Colon (tissue), 2 donors: ENCODE measurements around the gene FMNL2.
"Not testable (repeated sequence)": the region's sequence is repeated elsewhere in the genome, so short reads cannot be mapped to it uniquely, and the experiment has no call there.

ENCODE experiments used
- FAIRE-seq: peaks from 2 replicates; lab custom pipeline; 2012; peaks lifted over from hg19 to GRCh38; lab: Jason Lieb, UNC
- donor health status: control.
- donor health status: control.

Gene FMNL2

DNA sequence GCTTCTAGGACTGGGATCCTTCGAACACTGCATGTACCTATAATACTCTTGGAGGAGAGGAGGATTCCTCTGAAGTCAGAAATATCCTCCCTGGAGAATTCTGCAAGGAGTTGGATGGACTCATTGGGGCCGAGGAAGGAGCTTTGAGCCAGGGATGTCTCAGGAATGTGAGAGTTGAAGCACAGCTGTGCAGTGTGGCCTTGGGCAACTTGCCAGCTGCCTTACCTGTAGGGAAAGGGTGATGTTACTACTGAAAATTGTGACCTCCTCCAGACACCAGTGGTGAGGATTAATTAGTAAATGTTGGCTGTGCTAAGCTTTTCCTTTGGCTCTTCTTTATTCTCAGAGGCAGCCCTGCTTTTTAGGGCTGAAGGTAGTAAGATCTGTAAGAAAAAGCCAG lies 41.4 kb downstream of the FMNL2 start:
- no peak for FAIRE-seq

DNA sequence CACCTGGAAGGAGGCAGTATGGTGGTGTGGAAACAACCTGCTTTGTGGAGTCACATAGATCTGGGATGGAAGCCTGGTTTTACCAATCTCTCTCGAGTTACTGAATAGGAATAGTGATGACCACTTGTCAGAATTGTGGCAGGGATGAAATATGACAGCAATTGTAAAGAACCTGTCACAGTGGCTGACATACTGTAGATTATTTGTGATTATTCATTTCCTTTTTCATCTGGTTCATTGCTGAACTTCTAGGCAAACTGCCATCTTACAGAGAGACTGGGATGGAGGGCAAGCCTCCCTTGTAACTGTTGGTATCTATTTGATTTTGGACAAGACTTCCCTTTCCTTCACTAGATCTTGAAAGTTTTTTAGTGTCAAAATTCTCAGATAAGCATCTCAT lies 42.0 kb downstream of the FMNL2 start:
- no peak for FAIRE-seq

DNA sequence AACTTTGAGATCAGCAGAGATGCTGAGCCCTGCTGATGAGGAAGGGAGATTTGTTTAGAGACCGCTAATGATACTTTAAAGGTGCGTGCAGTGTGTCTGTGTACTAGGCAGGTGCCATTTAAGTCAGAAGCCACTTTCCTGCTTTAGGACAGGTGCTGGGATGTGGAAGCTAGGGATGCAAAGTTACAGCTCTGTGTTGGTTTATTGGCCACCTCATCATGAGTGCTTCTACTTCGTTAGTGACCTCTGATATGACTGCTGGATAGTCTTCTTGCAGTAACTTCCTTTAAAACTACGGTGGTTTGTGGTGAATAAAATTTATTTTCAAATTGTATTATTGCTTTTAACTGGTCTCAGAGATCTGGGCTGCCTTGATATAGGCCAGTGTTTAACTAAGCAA lies 44.1 kb downstream of the FMNL2 start:
- no peak for FAIRE-seq

- no peak for FAIRE-seq
Observed at GRCh38 chr2:152380261-152381055, 45.5 kb downstream of the FMNL2 start.

DNA sequence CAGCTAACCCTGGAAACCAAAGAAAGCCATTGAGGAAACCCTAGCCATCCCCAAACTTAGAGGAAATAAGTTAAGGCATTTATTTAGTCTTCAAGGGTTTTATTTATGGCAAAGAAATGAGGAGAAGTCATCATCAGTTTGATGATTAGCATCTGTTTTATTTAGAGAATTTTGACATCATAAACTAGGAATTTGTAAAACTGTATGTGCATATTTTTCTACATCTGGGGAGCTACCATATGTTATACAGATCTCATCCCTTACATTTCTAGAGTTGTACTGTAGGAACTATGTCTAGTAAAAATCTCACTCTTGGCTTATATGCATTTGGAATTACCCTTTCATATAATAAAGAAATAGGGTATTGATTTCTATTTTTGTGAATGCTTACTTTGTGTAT lies 48.7 kb downstream of the FMNL2 start:
- no peak for FAIRE-seq

DNA sequence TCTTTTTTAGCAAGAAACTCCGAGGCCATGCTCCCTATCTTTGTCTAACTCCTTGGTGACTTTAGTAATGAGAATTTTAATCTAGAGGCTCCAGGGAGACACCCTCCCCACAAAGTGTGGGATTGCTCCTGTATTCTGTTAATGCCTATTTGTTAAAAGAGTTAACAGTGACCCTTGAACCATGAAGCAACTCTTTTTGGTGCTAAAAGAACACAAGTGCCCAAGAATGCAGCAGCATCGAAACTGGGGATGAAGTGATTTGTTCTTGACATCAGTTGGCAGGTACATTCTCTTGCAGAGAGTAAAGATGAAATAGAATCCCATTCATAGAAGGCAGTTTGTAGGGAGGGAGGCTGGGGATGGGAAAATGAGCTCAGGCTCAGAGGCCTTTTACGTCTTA lies 50.0 kb downstream of the FMNL2 start:
- no peak for FAIRE-seq

GRCh38 chr2:152385650-152386049 lies 50.7 kb downstream of the FMNL2 start:
- FAIRE-seq, result no peak

GRCh38 chr2:152386266-152386665 lies 51.3 kb downstream of the FMNL2 start:
- FAIRE-seq, result no peak

DNA sequence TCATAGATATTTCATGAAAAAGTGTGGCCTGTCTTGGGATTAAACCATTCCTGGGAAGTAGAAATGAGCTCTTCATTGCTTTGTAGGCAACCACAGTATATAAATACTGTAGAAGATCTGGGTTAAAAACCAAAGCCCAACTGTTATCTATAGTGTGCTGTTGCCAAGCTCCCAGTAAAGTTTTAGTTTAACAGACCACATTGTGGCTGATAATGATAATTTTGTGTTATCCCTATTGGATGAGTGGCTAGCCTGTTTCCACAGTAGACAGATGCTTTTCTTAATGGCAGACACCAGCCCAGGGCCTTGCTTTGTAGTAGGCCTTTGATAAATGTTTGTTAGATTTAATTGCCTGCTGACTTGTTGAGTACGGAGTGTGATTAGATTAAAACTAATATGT lies 52.1 kb downstream of the FMNL2 start:
- FAIRE-seq, result no peak

GRCh38 chr2:152388269-152388668 lies 53.3 kb downstream of the FMNL2 start:
- FAIRE-seq, result not testable (repeated sequence)

GRCh38 chr2:152389483-152389882 lies 54.5 kb downstream of the FMNL2 start:
- FAIRE-seq, result no peak

DNA sequence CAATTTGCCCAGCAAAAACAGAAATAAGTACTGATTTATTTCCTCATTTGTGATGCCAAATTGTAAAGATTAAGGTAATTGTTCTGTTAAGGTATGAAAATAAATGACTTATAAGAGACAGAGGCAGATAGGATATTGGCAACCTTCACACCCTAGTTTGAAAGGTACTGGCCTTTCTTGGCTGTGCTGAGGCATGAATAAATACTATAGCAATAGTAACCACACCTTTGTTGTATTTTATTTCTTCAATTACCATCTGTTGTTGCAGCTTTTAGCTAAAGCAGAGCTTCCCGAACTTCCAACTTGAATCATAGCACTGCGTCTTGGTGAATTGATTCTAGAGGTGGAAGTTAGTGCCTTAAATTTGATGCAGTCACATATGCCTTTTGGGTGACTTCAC lies 55.9 kb downstream of the FMNL2 start:
- FAIRE-seq, result no peak

DNA sequence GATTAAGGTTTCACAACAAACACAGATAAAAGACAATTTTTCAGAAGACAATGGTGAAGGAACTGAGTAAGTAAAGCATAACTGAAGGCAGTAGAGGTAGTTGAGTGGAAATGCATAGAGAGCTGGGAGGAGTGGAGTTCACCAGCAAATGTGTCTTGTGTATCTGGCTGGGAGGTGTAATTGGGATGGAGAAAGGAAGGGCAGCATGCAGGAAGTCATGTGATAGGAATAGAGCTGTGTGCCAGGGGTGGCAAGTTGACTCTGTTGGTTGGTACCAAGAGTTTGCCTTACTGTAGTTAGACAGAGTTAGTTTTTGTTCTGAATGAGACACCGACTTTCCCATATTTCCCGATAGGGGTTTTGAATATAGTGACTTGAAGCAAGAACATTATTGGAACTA lies 56.3 kb downstream of the FMNL2 start:
- no peak for FAIRE-seq

GRCh38 chr2:152393377-152393776 lies 58.4 kb downstream of the FMNL2 start:
- FAIRE-seq, result no peak

- no peak for FAIRE-seq
Observed at GRCh38 chr2:152394326-152394725, 59.4 kb downstream of the FMNL2 start.

GRCh38 chr2:152395103-152395502 lies 60.1 kb downstream of the FMNL2 start:
- no peak for FAIRE-seq

GRCh38 chr2:152395572-152395971 lies 60.6 kb downstream of the FMNL2 start:
- FAIRE-seq, result no peak

DNA sequence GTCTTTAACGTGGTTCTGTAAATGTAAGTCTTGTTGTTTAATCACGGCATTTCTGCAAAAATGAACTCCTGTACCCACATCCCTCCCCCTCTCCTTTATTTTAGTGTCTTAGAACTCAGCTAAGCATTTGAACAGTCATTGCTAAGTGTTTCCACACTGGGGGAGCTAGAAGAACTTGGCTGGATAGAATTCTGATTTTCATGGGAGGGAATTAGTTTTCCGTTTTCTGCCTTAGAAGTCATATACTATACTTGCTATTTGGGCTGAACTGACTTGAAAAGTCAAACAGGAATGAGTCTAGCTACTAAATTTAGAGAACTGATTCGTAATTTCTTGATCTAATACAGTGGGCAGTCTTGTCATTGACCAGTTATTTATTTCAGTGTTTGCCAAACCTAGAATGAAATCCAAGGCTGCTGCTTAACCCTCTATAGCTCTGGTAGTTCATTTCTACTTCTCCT lies 61.1 kb downstream of the FMNL2 start:
- no peak for FAIRE-seq

DNA sequence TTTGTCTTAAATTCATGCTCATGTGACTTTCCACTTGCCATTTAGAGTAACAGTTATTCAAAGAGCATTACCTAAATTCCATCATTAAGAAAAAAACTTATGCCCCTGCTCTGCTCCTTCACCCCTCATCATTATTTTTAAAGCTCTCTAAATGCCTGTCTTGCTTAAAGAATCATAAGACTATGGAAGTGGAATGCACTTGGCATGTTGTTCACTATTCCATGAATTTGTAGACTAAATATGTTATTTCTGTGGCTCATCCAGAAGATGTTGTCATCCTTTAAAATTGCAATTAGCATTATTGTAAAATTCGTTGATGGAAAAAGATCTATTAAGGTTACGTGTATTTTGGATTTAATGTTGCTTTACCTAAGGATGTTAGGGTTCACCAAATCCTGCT lies 61.8 kb downstream of the FMNL2 start:
- FAIRE-seq, result no peak

- FAIRE-seq, result no peak
Observed at GRCh38 chr2:152399003-152399402, 64.0 kb downstream of the FMNL2 start.

DNA sequence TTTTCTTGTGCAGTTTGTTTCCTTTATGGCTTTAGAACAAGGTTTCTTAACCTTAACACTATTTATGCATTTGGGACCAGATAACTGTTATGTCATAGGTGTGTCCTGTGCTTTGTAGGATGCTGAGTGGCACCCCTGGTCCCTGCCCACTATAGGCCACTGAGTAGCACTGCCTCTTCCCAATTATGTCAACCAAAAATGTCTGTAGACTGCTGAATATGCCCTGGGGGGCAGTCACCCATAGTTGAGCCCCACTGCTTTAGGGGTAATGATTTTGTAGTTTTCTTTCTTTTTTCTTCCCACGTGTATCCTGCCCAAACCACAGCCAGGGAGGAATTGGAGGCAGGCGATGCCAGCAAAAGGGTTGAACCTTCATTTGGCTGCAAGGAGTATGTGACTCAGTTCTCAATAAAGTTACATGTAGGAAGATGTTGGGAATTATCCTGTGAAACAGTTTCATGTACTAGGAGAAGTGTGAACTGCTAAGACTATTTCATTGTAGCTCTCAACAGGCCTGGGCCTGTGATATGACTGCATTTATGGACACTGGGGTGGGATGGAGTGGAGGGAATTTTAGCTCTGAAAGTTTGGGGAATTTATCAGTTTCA lies 65.7 kb downstream of the FMNL2 start:
- FAIRE-seq, result no peak

- no peak for FAIRE-seq
Observed at GRCh38 chr2:152402780-152403759, 68.1 kb downstream of the FMNL2 start.
